Activated T-cell treated with anti-CD3 and anti-CD28 coated beads for 24 hours (primary cell): ENCODE results near the gene AATK.

ENCODE experiments used
- DNase-seq: peaks from one replicate; pipeline ENCODE4 v3.0.0-alpha.2; 2020; ENCODE audit warnings: low read depth

AATK gene

DNA sequence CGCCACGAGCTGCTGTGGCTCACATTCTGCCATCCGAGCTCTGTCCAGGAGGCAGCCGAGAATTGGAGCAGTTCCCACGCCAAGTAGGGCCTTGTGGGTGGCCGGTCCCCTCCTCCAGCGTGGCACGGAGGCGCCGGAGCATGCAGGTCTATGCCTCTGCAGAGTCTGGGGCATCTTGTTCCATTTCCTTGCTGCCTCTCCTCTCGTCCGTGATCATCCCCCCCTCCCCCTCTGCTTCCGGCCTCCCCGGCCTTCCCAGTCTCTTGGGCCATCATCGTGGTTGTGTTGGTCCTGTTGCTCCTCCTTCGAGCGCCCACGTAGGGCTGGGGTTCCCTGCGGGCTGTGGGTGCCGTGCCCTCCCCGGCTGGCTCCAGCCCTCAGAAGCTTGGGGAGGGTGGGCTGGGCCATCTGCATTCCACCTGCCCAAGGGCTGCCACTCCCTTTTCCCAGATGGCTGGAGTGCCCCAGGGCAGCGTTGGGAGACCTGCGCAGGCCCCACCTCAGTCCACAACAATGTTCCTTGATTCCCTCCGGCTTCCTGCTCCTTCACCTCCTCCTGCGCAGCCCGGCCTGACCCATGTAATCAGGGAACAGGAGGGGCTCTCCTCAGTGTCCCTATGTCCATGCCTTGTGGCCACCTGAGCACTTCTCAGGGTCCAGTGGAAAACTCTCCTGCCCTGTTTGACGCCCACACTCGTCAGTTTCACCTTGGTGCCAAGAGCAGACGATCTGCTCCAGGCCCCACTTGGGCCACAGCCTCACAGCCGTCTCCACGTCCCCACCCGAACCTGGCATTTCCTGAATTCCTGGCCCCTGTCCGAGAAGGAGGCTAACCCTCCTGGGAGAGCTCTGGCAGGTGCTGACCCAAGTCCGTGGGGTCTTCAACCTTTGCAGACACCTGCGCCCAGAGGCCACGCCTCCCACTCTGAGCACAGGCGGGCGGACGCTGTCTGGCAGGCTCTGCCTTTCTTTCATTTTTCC is 94.0 kb downstream of the AATK start:
- DNase-seq: no peak

DNA sequence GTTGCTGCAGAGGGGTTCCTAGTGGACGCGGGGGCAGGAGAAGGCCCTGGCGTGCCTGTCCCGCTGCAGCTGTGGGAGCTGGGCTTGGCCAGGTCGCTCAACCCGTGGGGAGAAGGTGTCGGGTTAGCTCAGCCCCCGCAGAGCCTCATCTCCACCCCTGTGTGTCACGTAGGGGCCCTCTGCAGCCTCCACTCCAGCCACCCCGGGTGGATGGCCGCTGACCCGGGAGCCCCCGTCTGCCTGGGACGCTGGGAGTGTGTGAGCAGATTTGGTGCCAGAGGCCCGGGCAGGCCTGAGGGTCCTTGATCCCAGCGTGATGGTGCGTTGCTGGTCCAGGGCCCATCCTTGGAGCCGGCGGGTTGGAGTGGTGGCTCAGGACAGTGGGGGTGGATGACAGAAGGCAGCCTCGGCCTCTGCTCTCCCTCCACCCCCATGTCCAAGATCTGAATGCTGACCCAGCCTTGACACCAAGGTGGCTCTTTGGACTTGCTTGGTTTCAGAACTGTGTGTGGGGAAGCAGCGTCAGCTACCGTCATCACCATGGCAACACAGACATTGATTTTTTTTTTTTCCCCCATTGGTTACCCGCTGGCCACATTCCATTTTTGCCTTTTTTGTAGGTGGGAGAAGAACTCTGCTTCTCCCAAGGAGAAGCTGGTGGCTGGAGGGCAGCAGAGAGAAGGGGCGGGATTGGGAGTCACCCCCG is 95.3 kb downstream of the AATK start:
- no peak for DNase-seq

DNA sequence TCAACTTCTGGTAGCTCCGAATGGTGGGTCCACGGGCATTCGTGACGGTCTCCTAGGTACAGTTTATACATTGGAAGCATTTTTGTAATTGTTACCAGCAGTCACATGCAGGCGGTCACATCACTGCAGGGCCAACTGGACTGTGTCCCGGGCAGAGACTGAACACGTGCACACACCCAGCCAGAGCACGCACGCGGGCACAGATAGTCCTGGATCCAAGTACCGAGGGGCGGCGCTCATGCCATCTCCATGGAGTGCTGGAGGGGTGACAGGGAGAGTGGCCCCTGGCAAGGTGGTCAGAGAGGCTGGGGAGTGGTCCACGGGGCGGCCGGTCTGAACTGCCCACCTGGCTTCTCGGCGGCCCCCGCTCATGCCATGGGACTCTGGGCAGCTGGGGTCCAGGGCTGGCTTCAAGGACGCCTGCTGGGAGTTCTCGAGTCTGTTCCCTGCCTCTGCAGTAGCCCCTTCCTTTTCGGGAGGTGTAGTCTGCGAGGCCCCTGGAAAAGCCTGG is 96.8 kb downstream of the AATK start:
- DNase-seq: no peak

DNA sequence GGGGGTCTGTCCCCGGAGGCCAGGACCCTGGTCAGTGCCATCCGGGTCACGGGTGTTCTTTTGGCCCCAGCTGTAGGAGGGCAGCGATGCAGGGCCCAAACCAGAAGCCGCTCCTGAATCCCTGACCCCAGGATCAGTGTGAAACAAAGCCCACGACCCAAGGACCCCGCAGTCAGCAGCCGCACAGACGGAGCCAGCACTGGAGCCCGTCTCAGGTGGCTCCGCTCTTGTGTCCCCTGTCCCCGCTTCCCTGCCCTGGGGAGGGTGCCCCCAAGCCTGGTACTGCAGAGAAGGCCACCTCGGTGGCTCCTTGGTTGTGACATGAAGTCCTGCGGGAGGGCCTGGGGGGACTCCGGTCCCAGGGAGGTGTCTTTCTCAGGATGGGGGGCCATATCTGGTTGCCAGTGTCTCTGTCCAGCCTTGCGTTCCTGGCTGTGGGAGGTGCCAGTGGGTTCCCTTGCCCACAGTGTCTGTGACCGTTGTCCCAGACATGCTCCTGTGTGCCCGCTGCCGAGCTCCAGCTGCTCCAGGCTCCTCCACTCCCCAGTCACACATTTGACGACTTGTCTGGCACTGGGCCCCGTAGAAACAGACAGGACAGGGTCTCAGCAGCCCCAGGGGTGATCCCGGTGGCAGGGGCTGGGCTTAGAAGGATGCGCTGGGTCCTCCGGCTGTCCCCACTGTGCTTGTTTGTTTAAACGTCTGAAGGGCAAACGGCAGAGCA is 97.4 kb downstream of the AATK start:
- DNase-seq: no peak

DNA sequence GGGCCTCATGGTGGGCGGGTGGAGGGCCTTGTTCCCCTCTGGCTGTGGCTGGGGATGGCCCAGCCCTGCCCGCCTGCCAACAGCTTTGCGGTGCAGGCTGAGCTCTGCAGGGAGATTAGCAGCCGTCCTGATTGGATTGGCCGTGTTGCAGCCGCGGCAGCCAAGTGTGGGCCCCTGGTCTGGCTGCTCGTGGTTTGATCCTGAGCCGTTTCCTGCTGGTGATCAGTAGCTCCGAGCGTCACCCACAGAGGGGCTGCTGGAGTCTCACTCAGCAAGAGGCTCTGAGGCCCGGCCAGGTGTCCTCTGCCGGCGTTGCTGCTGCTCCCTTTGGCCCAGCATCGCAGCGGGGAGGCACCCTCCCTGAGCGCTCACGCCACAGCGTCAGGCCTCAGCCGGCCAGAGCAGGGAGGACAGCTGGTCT is 98.6 kb downstream of the AATK start:
- no peak for DNase-seq
